Activated T-cell treated with anti-CD3 and anti-CD28 coated beads for 24 hours (primary cell): ENCODE measurements around the gene EMD.
A peak's percentile ranks its signal among the peaks of the same experiment; 100 is the strongest.
"Not testable (repeated sequence)": the region's sequence is repeated elsewhere in the genome, so short reads cannot be mapped to it uniquely, and the experiment has no call there.

ENCODE experiments used
- DNase-seq: peaks from one replicate; pipeline ENCODE4 v3.0.0-alpha.2; 2020; ENCODE audit warnings: low read depth

The EMD gene

DNA sequence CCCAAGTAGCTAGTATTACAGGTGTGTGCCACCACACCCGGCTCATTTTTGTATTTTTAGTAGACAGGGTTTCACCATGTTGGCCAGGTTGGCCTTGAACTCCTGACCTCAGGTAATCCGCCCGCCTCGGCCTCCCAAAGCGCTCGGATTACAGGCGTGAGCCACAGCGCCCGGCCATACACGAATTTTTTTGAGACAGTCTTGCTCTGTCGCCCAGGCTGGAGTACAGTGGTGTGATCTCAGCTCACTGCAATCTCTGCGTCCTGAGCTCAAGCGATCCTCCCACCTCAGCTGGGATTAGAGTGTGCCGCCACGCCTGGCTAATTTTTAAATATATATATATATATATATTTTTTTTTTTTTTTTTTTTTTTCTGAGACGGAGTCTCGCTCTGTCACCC lies 17.3 kb downstream of the EMD start:
- not testable (repeated sequence) for DNase-seq

DNA sequence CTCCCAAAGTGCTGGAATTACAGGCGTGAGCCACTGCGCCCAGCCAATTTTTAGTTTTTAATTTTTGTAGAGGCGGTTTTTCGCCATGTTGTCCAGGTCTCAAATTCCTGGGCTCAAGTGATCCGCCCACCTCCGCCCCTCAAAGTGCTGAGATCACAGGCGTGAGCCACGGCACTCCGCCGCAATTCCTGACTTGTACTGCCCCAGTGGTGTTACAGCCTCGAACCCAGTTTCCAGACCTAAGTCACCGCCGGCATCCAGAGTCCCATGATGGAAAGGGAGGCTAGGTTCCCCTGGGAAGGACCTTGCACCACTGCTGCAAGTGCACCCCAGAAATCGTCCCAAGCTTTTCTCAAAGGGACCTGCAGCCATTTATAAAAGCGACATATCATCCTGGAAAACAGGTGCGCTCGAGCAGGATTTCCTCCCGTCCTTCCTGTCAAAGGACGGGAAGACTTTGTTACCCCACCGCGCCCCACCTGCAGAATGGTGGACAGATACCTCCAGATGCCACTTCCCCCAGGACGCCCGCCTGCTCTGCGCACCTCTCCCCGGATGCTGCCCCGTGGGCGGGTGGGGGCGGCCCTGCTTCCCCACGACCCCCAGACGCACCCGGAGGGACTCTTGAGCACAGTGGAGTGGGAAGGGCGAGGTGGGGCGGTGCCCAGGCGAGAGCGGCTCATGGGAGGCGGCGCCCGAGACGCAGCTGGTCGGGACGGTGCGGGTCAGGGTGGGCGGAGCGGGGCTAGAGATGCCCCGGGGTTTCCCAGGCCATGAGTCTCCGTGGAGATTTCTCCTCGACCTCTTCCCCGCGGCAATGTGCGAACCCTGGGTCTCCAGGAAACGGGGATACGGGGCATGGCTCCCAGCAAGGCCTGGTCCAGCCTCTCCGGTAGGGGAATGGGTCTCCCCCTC lies 18.1 kb downstream of the EMD start:
- DNase-seq, result no peak

GRCh38 chrX:154397888-154398667 lies 19.0 kb downstream of the EMD start, which contains the start of gene RPL10:
Gene RPL10, plus strand, starts transcription at chrX:154398377. Its CDS starts 143 bp downstream, at chrX:154398520.
- peak; percentile 87 for DNase-seq

GRCh38 chrX:154398668-154399526 lies 19.8 kb downstream of the EMD start:
- peak; percentile 75 for DNase-seq

GRCh38 chrX:154399527-154400368 lies 20.7 kb downstream of the EMD start:
- no peak for DNase-seq

GRCh38 chrX:154400369-154400817 lies 21.3 kb downstream of the EMD start:
- not testable (repeated sequence) for DNase-seq

- DNase-seq, result no peak
These were observed 22.1 kb downstream of the EMD start for GRCh38 chrX:154401045-154401799.

- DNase-seq, result no peak
These were observed 23.0 kb downstream of the EMD start for GRCh38 chrX:154401918-154402621.

GRCh38 chrX:154402622-154403127 lies 23.6 kb downstream of the EMD start:
- no peak for DNase-seq

DNA sequence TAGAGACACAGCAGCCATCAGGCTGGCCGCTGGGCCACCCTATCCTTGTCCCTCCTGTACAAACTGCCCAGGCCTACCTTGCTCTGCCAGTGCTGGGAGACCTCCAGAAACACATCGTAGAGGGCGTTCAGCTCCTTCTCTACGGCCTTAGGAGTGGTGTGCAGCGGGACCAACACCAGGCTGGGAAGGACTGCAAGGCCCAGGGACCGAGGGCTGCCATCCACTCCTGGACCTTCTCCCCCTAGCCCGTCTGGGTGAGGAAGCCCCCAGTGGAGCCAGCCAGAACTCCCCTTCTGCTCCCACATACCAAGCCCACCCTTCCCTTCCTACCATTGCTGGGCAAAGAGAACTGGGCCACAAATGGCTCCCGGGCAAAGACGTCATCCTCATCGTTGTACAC lies 24.1 kb downstream of the EMD start:
- no peak for DNase-seq

- no peak for DNase-seq
These were observed 24.8 kb downstream of the EMD start for GRCh38 chrX:154403858-154404257.

DNA sequence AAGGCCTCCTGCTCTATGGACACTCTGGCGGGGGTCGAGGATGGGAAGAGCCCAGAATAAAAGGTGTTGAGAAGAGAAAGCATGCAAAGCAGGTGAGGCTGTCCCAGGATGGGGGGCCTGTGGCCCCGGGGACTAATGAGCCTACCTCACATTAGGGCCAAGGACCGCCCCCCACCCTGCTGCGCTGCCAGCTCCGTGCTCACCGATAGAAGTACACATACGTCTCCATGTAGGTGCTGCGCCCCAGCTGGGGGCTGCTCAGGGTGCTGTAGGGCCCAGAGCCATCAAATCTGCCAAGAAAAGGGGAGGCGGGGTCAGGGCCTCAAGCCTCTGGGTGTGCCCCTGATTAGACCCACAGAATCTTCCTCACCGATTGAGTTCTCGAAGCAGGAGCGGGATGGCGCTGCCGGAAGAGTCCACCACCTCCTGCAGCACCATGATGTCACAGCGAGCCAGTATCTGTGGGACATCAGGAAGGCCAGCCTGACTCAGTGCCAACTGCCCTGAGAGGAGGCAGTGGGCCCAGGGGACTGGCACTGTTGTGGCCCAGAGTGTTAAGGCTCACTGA lies 25.6 kb downstream of the EMD start:
- no peak for DNase-seq

DNA sequence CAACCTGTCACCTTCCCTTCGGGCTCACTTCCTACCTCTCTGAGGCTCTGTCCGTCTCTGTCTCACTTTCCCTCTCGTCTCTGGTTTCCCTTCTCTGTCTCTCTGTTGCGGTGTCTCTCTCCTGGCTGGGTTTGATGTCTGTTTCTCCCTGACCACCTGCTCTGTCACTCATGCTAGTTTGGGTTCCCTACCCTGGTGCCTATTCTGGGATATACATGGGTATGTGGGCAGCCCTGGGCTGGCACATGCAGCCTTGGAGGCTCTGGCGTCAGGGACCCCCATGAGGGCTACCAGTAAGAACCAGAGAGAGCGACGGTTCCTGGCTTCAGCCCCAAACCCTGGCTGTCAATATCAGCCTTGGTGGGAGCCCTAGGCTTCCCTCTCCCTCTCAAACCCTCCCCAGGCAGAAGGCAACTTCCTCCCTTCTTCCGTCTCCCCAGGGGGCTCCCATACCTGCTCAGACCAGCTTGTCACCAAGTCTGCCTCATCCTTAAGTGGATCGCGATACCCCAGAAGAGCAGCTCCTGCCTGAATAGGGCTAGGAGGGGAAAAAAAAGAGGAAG lies 29.6 kb downstream of the EMD start:
- DNase-seq, result no peak

DNA sequence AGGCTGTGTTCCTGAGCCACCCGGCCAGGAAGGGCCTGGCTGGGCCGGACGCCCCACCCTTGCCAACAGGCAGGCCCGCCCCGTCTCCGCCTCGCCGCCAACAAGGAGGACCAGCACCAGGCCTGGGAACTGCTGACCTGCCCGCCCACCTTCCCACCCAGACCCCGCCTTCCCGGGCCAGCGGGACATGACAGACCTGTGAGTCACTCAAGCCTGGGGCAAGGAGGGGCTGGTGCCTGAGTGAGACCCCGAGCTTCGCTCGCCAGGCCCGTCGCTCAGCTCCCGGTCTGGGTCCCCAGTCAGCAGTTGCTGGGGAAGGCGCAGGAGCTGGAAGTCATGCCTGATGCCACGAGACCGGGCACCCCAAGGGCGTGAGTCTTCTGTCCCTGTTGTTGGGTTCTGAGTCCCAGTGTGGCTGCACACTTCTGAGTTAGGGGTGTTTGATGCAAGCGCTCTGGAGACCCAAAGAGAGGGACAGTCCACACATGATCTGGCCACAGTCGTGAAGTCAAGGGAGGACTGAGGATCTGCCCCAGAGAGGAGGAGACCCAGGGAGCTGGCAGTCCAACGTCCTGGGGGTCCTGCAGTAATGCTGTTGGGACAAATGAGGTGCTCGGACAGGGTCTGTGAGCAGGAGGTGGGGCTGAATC lies 30.3 kb downstream of the EMD start, which contains the start of gene DNASE1L1:
TSS of gene DNASE1L1 (minus strand) at position 33 of the 650 bp plus-strand sequence. CDS start 3,686 bp downstream, outside the sequence.
- no peak for DNase-seq

DNA sequence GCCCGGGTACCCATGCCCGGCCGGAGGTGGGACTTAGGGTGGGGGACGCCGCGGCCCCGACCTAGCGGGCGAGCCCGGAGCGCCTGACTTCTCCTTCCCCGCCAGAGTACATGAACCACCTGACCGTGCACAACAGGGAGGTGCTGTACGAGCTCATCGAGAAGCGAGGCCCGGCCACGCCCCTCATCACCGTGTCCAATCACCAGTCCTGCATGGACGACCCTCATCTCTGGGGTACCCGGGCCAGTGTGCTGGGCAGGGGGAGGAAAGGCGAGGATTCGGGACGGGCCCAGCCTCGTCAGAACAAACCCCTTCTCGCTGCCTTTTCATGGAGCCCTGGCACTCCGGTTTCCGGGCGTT lies 32.9 kb downstream of the EMD start:
- DNase-seq, result peak; percentile 53

GRCh38 chrX:154412468-154412867 lies 33.4 kb downstream of the EMD start:
- DNase-seq, result no peak

DNA sequence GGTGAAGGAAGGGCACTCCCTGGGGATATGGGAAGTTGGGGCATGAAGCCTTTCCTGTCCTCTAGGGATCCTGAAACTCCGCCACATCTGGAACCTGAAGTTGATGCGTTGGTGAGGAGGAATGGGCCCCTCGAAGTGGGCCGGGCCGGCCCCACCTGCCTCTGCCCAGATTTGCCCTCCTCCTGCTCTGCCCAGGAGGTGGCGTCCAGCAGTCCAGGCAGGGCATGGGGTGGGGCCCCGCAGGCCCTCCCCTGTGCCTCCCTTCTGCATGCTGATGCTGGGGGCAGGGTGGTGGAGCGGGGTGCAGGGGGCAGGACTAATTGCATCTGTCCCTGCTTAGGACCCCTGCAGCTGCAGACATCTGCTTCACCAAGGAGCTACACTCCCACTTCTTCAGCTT lies 34.0 kb downstream of the EMD start:
- DNase-seq, result no peak

DNA sequence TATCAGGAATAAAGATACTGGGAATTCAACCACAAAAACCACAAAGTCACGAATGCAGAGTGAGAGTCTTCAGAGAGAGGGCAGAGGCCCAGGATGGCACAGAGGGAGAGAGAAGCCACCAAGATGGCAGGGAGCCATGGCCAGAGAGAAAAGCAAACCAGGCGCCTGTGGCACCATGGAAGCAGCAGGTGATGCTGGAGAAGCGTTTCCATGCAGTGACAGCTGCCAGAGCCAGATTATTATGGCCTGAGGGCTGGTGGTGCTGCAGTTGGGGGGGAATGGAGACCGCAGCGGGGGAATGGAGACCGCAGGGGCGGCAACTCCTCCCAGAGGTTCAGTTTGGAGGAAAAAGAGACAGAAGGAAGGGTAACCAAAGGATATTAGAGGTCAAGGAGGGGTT lies 38.1 kb downstream of the EMD start:
- DNase-seq, result no peak
